Measurements from ENCODE around the gene FAM53B. TPM values are rescaled to one million over a fixed set of nuclear protein-coding genes. Genes with fewer than 3 reads are reported as not detected.

Gene FAM53B
- total RNA-seq, 1 donor from 2014 or later: 9.2 TPM

DNA sequence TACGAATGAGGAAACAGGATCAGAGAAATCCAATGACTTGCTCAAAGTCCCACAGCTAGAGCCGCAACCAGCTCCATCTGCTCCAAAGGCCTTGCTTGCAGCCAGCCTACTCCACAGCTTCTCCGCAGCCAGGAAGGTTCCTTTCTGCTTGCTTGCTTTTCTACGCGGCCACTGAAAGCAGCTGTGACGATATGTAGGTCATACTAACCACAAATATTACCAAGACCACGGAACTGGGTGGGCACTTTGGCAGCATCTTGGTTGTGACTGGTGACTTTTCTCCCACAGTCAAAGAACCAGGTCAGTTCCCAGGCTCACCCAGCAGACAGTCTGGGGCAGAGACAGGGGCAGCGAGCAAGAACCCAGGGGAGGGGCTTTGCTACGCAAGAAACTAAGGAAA lies 86.4 kb downstream of the FAM53B start:
- no peak overlapping the region for H3K4me3 ChIP-seq (ENCODE audit: low read depth, low read length)
- no peak for DNase-seq (ENCODE audit: low read depth)
- TF ChIP-seq, protein P1, sequence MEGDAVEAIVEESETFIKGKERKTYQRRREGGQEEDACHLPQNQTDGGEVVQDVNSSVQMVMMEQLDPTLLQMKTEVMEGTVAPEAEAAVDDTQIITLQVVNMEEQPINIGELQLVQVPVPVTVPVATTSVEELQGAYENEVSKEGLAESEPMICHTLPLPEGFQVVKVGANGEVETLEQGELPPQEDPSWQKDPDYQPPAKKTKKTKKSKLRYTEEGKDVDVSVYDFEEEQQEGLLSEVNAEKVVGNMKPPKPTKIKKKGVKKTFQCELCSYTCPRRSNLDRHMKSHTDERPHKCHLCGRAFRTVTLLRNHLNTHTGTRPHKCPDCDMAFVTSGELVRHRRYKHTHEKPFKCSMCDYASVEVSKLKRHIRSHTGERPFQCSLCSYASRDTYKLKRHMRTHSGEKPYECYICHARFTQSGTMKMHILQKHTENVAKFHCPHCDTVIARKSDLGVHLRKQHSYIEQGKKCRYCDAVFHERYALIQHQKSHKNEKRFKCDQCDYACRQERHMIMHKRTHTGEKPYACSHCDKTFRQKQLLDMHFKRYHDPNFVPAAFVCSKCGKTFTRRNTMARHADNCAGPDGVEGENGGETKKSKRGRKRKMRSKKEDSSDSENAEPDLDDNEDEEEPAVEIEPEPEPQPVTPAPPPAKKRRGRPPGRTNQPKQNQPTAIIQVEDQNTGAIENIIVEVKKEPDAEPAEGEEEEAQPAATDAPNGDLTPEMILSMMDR (conservative IDR thresholded peaks at IDR 0.05; ENCODE audit: low read depth, low read length): no peak

DNA sequence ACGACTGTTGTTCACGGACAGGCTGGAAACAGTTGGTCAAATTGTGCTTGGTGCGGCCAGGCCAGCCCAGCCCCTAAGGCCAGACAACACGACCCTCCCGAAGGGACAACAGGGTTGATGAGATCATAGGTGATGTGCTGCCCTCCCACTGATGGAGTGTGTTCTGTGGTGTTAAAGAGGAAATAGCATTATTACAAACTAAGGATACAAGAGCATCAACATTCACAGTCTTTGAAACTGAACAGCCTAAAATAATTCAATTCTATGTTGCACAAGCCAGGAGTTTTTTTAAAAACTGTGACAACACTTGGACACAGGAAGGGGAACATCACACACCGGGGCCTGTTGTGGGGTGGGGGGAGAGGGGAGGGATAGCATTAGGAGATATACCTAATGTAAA lies 87.6 kb downstream of the FAM53B start:
- TF ChIP-seq, protein P1 (conservative IDR thresholded peaks at IDR 0.05; ENCODE audit: low read depth, low read length): no peak
- no peak overlapping the region for H3K4me3 ChIP-seq (ENCODE audit: low read depth, low read length)
- DNase-seq (ENCODE audit: low read depth): no peak

DNA sequence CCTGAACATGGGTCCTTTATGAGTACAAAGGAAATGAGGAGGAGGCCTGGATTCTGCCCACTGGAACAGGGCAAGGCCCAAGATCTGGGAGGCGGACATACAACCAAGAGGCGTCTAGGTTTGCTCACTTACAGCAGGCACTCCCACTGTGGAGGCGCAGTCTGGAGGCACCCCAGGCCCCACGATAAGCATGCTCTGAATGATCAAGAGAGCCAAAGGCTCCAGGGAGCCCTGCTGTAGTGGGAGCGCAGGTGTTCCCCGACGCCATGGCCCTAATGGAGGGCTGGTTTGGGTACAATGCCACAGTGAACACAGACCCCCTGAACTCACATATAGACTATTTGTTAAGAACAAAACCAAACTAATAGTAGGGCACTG lies 88.1 kb downstream of the FAM53B start:
- TF ChIP-seq, protein P1 (conservative IDR thresholded peaks at IDR 0.05; ENCODE audit: low read depth, low read length): no peak
- no peak for DNase-seq (ENCODE audit: low read depth)
- no peak overlapping the region for H3K4me3 ChIP-seq (ENCODE audit: low read depth, low read length)

DNA sequence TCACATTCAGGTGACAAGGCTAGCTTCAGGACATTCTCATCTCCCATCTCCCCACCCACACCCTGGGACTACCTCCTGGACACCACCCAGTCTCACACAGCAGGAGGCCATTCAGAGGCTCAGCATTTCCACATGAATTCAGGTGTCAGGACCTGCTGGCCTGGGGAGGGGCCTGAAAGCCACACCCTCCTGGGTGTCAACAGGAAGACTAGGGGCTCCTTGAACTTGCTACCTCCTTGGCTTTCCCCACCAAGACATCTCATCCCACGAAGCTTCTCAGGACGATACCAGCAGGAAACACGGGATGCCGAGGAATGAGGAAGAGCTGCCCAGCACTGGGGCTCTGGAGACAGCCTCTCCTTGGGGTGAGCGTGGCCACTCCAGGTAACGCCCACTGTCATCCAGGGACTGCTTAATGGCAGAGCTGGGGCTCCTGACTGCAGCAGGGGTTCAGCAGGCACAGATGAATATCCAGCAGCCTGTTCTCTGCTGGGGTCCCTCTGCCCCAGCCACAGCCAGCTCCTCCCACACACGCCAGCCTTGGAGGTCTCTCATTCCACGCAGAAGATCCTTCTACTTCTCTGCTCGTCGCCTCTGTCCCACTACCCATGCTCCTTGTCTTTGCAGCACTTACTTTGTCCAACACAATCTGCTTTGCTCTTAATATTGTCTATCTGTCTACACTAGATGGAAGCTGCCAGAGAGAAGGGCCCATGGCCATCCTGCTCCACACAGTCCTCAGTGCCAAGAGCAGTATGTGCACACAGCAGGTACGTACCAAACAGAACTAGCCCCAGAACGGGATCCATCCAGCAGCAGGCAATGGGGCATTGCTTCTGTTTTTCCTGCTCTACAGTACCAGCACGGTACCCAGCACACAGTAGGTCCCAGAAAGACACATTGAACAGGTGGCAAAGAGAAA lies 88.7 kb downstream of the FAM53B start:
- TF ChIP-seq, protein P1 (conservative IDR thresholded peaks at IDR 0.05; ENCODE audit: low read depth, low read length): no peak
- H3K4me3 ChIP-seq (ENCODE audit: low read depth, low read length): no peak overlapping the region
- DNase-seq (ENCODE audit: low read depth): no peak

DNA sequence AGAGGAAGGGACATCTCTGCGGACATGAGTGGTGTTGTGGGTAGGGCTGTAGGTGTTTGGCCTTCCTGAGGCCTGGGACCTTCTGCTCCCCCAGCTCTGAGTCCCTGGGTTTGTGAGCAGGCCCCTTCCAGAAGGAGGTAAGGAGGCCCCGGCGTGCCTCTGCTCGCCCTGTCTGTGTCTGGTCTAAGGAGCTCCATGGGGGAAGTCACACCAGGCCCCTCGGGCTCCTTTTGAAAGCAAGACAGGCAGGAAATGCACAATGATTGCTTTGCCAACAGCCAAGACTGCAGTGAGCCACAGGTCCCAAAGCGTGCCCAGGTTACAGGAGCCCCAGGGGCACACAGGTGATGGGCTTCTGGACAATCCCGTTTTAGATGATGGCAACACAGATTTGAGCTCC lies 89.5 kb downstream of the FAM53B start:
- no peak overlapping the region for H3K4me3 ChIP-seq (ENCODE audit: low read depth, low read length)
- TF ChIP-seq, protein P1 (conservative IDR thresholded peaks at IDR 0.05; ENCODE audit: low read depth, low read length): no peak
- DNase-seq (ENCODE audit: low read depth): no peak

DNA sequence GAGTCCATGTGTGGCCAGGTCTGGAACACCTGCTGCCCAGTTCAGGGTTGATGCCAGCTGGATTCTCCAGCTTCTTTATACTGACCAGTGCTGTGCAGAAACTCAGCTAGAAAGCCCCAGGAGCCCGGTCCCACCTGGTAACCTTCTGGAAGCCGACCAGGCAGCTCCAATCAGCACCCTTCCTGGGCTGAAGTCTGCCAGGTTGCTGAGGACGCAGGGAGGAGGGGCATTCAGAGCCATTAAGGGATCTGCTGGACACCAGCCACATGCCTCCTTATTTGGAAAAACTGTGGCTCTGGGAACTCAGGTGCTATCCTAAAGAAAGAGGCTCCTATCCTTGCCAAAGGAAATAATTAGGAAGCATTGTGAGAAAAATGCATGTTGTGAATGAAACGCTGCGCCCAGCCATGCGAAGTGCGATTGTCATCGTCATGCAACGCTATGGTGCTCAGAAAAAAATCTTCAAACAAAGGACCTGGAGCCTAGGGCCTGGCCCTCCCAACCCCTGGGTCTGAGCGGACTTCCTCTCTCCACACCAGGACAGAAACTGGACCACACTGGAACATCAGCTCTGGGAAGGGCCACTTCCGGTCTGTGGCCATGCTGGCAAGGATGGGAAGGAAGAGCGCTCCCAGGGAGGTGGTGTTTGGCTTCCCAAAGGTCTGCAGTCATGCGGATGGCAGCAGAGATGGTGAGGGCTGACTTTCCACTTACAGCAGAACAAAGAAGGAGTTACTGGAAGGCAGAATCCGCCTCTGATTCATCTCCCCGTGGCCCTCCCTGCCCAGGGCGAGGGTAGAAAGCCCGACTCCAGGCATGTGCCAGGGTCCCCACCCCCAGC lies 90.1 kb downstream of the FAM53B start:
- TF ChIP-seq, protein P1 (conservative IDR thresholded peaks at IDR 0.05; ENCODE audit: low read depth, low read length): no peak
- no peak overlapping the region for H3K4me3 ChIP-seq (ENCODE audit: low read depth, low read length)
- no peak for DNase-seq (ENCODE audit: low read depth)
